ENCODE results near the gene CEMP1.
"Not testable (repeated sequence)": the region's sequence is repeated elsewhere in the genome, so short reads cannot be mapped to it uniquely, and the experiment has no call there.

Gene CEMP1

GRCh38 chr16:2535625-2536013 lies 4.4 kb upstream of the CEMP1 start:
- DNase-seq: no peak

- DNase-seq: not testable (repeated sequence)
Observed at GRCh38 chr16:2534335-2534734, 3.1 kb upstream of the CEMP1 start.

- DNase-seq: no peak
Observed at GRCh38 chr16:2533912-2534311, 2.7 kb upstream of the CEMP1 start.

- DNase-seq: peak; percentile 43
Observed at GRCh38 chr16:2533142-2533755, 2.0 kb upstream of the CEMP1 start.

- DNase-seq: peak; percentile 74
Observed at GRCh38 chr16:2532494-2533141, 1.4 kb upstream of the CEMP1 start.

GRCh38 chr16:2531696-2532493 lies 687 bp upstream of the CEMP1 start:
- peak; percentile 93 for DNase-seq

DNA sequence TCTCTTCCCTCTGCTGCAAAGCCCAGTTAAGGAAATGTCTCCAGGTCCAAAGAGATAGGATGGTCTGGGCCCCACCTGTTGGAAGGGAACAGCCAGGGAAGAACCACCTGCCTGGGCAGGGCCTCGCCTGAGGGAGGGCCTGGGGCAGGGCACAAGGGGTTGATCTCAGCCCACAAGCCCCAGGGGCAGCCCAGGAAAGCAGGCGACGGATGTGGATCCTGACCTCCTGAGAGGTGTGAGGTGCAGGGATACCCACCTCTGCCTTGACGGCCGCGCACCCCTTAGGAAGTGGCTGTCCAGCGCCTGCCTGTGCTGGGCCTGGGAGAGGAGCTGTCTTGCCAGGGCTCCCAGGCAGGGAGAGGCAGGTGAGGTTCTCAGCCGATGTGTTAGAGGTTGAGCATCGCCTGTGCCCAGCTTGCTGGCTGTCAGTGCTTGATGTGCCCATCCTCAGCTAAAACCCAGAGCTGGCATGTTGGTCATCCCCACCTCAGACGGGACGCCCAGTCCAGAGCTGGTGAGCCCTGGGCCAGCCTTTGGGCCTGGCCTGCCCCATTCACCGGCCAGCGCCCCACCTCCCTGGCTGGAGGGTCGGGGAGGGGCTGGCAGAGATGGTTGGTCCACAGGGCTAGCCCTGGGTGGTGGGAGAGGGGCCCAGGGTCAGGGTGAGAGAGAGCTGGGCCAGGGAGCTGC lies 434 bp downstream of the CEMP1 start:
- DNase-seq: no peak

- DNase-seq: no peak
Observed at GRCh38 chr16:2529961-2530628, 1.1 kb downstream of the CEMP1 start.

DNA sequence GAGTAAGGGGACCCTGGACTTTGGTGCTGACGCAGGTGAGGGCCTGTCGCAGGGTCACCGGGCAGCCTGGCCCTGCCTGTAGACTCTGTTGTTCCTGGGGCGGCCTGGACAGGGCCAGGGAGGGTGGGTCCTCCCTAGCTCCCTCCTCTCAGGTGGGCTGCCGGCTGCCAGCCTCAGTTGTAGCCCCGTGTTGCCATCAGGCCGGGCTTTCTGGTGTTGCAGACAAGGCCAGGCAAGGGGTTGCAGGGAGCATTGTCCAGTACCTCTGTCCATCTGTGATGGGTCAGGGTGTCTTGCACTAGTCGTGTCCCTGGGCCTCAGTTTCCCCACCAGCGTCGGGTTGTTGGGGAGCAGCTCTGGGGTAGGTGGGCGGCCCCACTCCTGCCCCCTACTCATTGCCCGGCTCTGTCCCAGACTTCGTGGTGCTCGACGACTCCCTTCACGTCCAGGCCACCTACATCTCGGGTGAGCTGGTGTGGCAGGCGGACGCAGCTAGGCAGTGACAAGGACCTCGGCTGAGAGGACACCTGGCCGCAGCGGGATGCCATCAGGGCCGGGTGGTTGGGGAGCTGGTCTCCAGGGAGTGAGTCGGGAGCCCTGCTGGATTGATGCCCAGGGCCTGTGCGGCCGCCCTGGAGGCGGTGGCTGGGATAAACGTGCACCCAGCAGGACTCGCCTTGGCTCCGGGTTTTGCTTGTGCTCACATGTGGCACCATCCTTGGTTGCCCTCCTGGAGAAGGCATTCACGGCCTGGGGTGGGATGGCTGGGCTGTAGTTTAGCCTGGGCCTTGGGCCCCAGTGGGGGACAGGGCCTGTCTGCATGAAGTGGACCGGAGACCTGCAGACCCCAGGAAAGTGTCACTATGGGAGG lies 1.9 kb downstream of the CEMP1 start:
- no peak for DNase-seq

GRCh38 chr16:2528161-2529060 lies 2.8 kb downstream of the CEMP1 start:
- no peak for DNase-seq

- DNase-seq: no peak
Observed at GRCh38 chr16:2527784-2528100, 3.5 kb downstream of the CEMP1 start.

GRCh38 chr16:2527071-2527783 lies 4.0 kb downstream of the CEMP1 start:
- DNase-seq: no peak

- no peak for DNase-seq
Observed at GRCh38 chr16:2526135-2526534, 5.1 kb downstream of the CEMP1 start.

DNA sequence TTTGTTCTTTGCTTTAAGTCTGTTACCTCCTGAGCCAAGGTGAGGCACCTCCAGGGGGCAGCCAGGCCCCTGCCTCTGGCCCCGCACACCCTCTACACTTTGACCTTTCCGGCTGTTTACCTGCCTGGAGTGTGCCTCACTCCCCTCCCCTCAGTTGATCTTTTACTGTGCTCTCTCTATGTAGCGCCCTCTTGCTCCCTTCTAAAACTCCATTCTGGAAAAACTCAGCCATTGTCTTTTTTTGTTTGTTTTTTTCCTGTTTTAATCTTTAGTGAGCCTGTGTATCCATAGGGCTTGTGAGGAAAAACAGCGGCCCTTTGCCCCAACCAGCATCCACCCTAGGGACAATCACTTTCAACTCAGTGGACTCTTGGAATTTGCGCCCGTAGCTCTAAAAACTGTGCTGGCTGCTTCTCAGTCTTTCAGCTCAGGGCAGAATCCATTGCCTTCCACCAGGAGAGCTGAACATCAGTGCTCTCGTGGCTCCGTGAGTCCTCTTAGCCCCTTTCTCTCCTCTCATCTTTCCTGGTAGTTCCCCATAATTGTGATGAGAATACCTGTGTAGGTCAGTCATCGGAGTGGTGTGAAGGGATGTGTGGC lies 6.8 kb downstream of the CEMP1 start:
- DNase-seq: no peak

DNA sequence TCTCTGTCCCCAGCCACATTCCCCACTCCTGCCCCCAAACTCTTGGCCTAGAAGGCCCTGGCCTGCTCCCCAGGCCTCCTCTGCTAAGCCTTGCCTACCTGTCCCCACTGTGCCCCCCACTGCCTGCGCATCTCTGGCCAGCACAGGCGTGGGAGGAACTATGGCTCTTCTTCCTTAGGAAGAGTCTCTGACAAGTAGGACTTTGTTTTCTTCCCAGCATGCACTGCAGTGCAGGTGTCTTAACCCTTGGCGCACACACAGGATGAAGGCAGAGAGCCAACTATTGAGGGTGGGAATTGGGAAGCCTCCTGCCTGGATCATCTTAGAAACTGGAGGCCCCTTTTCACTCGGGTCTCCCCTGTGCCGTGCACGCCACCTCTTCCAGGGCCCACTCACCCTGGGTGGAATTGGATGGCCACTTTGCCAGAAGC lies 7.4 kb downstream of the CEMP1 start:
- no peak for DNase-seq

- no peak for DNase-seq
Observed at GRCh38 chr16:2520784-2521531, 10.2 kb downstream of the CEMP1 start.

- DNase-seq: peak; percentile 78
Observed at GRCh38 chr16:2520097-2520783, 11.0 kb downstream of the CEMP1 start, which contains the start of gene AMDHD2. TSS of gene AMDHD2 (plus strand) at chr16:2520371. CDS start at chr16:2520459, 88 bp downstream.

DNA sequence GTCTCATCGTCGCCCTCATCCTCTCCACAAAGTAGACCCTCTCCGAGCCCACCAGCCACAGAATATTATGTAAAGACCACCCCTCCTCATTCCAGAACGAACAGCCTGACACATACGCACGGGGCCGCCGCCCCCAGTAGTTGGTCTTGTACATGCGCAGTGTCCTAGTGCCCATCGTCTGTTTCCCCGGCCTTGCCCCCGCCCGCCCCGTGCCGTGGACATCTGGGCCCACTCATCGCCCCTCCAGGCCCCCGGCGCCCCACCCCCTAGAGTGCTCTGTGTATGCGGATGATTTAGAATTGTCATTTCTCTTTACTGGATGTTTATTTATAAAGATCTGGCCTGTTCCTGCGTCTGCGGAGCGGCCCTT lies 11.5 kb downstream of the CEMP1 start:
- no peak for DNase-seq
